SK-N-MC (cell line): ENCODE results near the gene TIMP2.

ENCODE experiments used
- EZH2 ChIP-seq: fragments of 200-600 bp; sonication (generic); IDR thresholded peaks from one replicate; pipeline ENCODE4 v1.6.1; 2017; ENCODE audit warnings: antibody characterized with exemption
- FOXP2 ChIP-seq: optimal IDR thresholded peaks from 2 replicates; pipeline ENCODE3; 2011; ENCODE audit warnings: mild to moderate bottlenecking, moderate library complexity; ENCODE audit not compliant: insufficient read depth; ENCODE audit errors: extremely low read length, control extremely low read depth

- TF ChIP-seq FOXP2 (no peak), EZH2 (no peak)
These were observed 109.5 kb downstream of the TIMP2 start for GRCh38 chr17:78815696-78816095.
